ENCODE results near the gene RPS3. TPM values are rescaled to one million over a fixed set of nuclear protein-coding genes. Genes with fewer than 3 reads are reported as not detected.

The RPS3 gene
- total and polyA plus RNA-seq, 9 of the 15 experiments (the other 6 are each of a cell fraction or from before 2014, with no cell fraction given): 2,700 to 5,771 (median 3,679) TPM

DNA sequence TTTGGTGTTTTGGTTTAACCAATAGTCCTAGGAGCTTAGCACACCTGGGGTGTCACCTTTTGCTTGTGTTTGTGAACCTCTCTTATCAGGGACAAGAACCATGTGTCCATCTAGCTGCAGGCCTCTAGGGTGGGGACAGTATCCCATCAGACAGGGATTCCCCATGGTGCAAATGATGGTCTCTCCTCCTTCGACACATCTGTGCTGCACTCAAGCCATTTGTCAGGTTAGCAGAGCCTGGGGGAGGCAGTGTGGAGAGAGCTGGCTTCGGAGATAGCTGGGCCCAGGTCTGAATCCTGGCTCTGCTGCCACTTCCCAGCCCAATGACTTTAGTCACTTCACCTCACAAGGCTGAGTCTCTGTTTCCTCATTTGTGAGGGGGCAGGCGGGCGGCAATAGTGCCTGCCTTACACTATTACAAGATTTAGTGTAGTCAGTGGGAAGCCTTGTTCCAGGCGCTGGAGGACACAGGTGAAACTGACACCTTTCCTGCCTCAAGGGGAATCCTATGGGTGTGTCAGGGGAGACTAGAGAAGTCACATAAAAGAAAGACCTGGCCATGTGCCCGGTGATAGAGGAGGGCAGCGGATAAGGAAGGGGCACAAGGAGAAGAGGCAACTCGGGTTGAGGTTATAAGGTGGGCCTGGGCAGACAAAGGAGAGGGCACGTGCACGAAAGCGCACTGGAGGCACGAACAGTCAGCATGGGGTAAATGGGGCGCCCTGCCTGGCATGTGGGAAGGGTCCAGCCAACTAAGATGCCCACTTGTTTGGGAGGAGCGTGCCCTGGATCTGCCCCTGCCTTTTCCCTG is 21.1 kb downstream of the RPS3 start (continued):
- TF ChIP-seq, protein P1, sequence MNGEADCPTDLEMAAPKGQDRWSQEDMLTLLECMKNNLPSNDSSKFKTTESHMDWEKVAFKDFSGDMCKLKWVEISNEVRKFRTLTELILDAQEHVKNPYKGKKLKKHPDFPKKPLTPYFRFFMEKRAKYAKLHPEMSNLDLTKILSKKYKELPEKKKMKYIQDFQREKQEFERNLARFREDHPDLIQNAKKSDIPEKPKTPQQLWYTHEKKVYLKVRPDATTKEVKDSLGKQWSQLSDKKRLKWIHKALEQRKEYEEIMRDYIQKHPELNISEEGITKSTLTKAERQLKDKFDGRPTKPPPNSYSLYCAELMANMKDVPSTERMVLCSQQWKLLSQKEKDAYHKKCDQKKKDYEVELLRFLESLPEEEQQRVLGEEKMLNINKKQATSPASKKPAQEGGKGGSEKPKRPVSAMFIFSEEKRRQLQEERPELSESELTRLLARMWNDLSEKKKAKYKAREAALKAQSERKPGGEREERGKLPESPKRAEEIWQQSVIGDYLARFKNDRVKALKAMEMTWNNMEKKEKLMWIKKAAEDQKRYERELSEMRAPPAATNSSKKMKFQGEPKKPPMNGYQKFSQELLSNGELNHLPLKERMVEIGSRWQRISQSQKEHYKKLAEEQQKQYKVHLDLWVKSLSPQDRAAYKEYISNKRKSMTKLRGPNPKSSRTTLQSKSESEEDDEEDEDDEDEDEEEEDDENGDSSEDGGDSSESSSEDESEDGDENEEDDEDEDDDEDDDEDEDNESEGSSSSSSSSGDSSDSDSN (IDR thresholded peaks at IDR 0.05; ENCODE audit: borderline replicate concordance in 1 of 2, low read depth in 2 of 2, low read length in 2 of 2): peak; percentile 46 to 51; a peak in 1 of 4 replicates
- TF ChIP-seq E2F4 (CRISPR knock-in tag; IDR thresholded peaks at IDR 0.05; ENCODE audit: low read depth) (no peak), RBM14 (IDR thresholded peaks at IDR 0.05; ENCODE audit: borderline replicate concordance, insufficient read depth, low read depth, low read length) (no peak), MXI1 (IDR thresholded peaks at IDR 0.05; ENCODE audit: low read depth, low read length) (no peak), SRSF7 (optimal IDR thresholded peaks at IDR 0.05; ENCODE audit: low read depth, low read length) (no peak), KLF16 (IDR thresholded peaks at IDR 0.05) (peak; percentile 58; the same call in 1 of the 2 replicates), HDAC1 (IDR thresholded peaks at IDR 0.05) (no peak), TBL1XR1 (IDR thresholded peaks at IDR 0.05; ENCODE audit: low read length in 2 of 2) (no peak), TGIF2 (CRISPR knock-in tag; IDR thresholded peaks at IDR 0.05) (no peak), ETV1 (tag; conservative IDR thresholded peaks at IDR 0.05; ENCODE audit: low read depth) (no peak), USF1 (CRISPR knock-in tag; IDR thresholded peaks at IDR 0.05) (peak; percentile 41; the same call in 1 of the 2 replicates), LARP7 (IDR thresholded peaks at IDR 0.05) (no peak), ARID1B (IDR thresholded peaks at IDR 0.05) (peak; percentile 64), SOX6 (IDR thresholded peaks at IDR 0.05) (no peak; the same call in 1 of the 2 replicates), CBX1 (IDR thresholded peaks at IDR 0.05; ENCODE audit: low read depth) (no peak), NR2C2 (CRISPR knock-in tag; IDR thresholded peaks at IDR 0.05) (no peak), NR2C2 (tag; IDR thresholded peaks at IDR 0.05) (no peak), TEAD4 (IDR thresholded peaks at IDR 0.05; ENCODE audit: low read length) (peak; percentile 72), TEAD4 (CRISPR knock-in tag; IDR thresholded peaks at IDR 0.05; ENCODE audit: borderline replicate concordance) (no peak), CREM (IDR thresholded peaks at IDR 0.05; ENCODE audit: low read depth) (no peak)
- TF ChIP-seq, protein P2, sequence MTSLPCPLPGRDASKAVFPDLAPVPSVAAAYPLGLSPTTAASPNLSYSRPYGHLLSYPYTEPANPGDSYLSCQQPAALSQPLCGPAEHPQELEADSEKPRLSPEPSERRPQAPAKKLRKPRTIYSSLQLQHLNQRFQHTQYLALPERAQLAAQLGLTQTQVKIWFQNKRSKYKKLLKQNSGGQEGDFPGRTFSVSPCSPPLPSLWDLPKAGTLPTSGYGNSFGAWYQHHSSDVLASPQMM (CRISPR knock-in tag; IDR thresholded peaks at IDR 0.05): no peak
- TF ChIP-seq, protein P3, sequence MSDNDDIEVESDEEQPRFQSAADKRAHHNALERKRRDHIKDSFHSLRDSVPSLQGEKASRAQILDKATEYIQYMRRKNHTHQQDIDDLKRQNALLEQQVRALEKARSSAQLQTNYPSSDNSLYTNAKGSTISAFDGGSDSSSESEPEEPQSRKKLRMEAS (CRISPR knock-in tag; IDR thresholded peaks at IDR 0.05): peak; percentile 20; the same call in 1 of the 2 replicates

Data from K562 (cell line).